Gastrocnemius medialis (tissue), 4 donors: ENCODE data around the gene TRAPPC3.
A peak's percentile ranks its signal among the peaks of the same experiment; 100 is the strongest.

Experiments
- POLR2A ChIP-seq, 2 donors: fragments of 450-650 bp; IDR thresholded peaks; one replicate each; pipeline ENCODE4 v1.6.1; 2017; ENCODE audit warnings: antibody characterized with exemption in 2 of 2, mild to moderate bottlenecking in 2 of 2, moderate library complexity in 2 of 2
- TF ChIP-seq, protein P1 (sequence below), 5 experiments: fragments of 450-650 bp in 3 of 5; fragments of 200-600 bp in 2 of 5; sonication (generic) in 2 of 5; IDR thresholded peaks in 4 of 5; conservative IDR thresholded peaks in 1 of 5; 1 replicate in 4 of 5; 2 replicates in 1 of 5; pipeline ENCODE4 v1.5.1; 2016 to 2019; ENCODE audit warnings: antibody characterized with exemption in 5 of 5, mild to moderate bottlenecking in 3 of 5, moderate library complexity in 3 of 5

DNA sequence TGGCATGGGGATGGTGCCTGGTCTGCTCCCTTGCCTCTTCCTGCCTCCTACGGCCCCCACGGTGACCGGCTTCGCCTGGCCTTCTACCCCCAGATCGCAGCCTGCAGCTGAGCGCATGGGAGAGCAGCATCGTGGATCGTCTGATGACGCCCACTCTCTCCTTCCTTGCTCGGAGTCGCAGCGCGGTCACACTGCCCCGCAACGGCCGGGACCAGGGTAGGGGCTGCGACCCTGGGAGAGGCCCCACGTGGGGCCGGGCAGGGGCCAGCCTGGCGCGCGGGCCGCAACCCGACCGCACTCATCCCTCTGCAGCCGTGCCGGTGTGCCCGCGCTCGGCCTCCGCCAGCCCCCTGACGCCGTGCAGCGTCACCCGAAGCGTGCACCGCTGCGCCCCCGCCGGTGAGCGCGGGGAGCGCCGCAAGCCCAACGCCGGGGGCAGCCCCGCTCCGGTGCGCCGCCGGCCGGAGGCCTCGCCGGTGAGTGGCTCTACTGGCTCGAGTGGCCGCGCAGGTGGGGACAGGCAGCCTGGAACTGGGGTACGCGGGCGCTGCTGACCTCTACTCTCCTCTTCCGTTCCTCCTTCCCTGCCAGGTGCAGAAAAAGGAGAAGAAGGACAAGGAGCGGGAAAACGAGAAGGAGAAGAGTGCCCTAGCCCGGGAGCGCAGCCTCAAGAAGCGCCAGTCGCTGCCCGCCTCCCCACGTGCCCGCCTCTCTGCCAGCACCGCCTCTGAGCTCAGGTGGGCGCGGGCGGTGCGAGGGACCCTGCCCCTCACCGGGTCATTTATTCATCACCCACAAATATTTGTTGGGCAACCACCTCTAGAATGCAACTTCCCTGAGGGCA is 27.0 kb upstream of the TRAPPC3 start:
- no peak for TF ChIP-seq POLR2A (IDR thresholded peaks at IDR 0.05)
- TF ChIP-seq, protein P1, sequence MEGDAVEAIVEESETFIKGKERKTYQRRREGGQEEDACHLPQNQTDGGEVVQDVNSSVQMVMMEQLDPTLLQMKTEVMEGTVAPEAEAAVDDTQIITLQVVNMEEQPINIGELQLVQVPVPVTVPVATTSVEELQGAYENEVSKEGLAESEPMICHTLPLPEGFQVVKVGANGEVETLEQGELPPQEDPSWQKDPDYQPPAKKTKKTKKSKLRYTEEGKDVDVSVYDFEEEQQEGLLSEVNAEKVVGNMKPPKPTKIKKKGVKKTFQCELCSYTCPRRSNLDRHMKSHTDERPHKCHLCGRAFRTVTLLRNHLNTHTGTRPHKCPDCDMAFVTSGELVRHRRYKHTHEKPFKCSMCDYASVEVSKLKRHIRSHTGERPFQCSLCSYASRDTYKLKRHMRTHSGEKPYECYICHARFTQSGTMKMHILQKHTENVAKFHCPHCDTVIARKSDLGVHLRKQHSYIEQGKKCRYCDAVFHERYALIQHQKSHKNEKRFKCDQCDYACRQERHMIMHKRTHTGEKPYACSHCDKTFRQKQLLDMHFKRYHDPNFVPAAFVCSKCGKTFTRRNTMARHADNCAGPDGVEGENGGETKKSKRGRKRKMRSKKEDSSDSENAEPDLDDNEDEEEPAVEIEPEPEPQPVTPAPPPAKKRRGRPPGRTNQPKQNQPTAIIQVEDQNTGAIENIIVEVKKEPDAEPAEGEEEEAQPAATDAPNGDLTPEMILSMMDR (IDR thresholded peaks at IDR 0.05 in 4 of 5, conservative IDR thresholded peaks at IDR 0.05 in 1 of 5): peak in 2 of 5 experiments; percentile 9 to 30
